HS-27A (cell line): ENCODE data around the gene PDXP.

ENCODE experiments used
- DNase-seq: peaks from one replicate; pipeline ENCODE4 v3.0.0-alpha.2; 2012; ENCODE audit warnings: low read depth, missing footprints

PDXP gene

DNA sequence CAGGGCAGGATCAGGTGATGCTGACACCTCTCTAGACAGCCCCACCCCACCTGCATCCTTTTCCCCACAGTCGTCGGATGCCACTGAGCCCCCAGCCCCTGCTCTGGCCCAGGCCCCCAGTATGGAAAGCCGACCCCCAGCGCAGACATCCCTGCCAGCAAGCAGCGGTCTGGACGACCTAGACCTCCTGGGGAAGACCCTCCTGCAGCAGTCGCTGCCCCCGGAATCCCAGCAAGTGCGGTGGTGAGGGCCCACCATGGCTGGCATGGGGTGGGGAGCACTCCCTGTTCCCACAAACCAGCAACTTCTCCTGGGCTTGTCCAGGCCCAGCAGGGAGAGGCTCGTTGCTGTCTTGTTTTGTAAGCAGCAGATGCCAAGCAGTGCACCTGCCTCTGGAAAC is 28.6 kb upstream of the PDXP start:
- no peak for DNase-seq

DNA sequence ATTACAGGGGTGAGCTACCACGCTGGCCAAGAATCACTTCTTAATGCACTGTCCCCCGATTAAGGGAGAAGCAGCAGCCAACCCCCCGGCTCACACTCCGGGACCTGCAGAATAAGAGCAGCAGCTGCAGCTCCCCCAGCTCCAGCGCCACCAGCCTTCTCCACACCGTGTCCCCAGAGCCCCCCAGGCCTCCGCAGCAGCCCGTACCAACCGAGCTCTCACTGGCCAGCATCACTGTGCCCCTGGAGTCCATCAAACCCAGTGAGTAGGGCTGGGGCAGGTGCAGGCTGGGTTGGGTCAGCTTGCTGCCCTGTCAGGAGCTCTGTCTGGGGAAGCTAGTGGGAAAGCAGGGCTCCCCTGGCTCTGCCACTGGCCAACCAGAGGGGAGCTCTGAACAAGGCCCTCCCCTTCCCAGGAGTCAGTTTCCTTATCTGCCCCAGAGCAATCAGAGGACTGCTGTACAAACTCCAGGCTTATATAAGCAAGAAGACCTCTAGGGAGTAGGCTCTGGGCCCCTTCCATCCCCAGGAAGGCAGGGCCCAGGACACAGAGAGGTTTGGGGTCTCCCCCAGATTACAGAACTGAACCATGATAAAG is 27.6 kb upstream of the PDXP start:
- DNase-seq: no peak

DNA sequence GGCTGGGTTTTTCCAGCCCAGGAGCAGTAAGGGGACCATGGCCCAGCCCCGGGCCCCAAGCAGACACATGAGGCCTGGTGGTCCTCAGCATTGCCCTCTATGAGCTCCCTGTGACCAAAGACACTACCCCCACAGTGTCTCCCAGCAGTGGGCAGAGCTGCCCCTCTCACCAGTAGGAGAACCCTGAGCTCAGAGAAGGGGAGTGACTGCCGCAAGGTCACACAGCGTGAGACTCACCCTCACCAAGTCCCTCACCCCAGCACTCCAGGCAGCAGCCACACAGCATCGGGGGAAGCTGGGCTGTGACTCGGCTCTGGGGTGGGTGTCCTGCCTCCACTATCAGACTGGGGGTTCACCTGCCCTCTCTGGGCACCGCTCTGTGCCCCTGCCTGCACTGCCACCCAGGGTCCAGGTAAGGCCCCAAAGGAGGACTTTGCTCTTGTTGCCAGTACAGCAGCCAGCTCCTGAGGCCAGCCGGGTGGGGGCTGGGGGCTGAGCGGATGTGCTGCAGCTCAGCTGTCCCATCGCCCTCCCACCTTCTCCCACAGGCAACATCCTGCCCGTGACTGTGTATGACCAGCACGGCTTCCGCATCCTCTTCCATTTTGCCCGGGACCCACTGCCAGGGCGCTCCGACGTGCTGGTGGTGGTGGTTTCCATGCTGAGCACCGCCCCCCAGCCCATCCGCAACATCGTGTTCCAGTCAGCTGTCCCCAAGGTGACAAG is 26.9 kb upstream of the PDXP start:
- DNase-seq: no peak

DNA sequence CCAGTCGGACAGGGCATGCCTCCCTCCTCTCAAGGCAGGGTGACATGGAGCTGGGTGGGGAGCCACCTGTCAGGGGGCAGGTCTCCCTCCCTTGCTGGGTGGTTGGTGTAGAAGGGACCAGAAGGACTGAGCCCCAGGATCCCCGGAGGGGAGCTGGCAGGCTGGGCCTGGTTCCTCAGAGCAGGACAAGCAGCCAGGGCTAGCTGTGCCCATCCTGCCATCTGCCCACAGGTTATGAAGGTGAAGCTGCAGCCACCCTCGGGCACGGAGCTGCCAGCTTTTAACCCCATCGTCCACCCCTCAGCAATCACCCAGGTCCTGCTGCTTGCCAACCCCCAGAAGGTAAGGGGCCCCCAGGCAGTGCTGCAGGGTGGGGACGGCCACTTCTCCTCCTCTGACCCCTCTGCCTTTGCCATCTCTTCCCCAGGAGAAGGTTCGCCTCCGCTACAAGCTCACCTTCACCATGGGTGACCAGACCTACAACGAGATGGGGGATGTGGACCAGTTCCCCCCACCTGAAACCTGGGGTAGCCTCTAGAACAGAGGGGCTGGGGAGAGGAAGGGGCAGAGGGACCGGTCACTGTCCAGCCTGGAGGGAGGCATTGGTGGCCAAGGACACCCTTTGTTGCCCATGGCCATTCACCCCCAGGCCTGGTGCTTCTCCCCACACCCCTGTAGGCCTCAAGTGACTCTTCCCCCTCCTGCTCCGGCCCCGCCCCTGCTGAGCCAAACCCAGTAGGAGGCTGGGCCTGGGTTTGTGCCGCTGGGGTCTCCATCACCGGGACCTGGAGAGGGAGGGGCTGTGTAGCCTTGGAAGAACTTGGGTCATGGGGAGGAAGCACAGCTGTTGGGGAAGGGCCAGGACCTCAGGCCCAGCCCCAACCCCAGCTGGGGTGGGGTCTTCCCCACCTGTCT is 26.1 kb upstream of the PDXP start:
- no peak for DNase-seq

DNA sequence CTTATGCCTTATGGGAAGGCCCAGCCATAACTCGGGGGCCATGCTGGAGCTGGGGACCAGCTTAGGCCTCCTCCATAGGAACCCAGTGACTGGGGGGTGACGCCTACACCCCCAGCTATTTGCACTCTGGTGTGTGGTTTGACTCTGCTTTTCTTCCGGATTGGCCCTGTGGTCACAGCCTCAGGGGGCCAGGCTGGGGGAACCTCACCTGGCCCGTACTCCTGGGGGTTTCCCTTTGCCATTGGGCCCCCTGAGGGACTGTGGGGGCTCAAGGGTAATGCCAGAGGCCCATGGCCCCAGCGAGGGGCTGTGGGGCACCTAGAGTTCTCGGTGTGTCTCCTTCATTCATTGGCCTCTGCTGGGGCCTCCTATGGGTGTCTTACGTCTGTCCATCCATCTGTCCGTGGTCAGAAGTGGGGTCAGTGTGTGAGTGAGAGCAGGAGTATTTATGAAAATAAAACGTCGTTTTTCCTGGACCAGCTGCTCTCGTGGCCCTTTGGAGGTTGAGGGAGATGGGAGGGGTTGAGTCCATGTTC is 25.4 kb upstream of the PDXP start:
- DNase-seq: no peak

DNA sequence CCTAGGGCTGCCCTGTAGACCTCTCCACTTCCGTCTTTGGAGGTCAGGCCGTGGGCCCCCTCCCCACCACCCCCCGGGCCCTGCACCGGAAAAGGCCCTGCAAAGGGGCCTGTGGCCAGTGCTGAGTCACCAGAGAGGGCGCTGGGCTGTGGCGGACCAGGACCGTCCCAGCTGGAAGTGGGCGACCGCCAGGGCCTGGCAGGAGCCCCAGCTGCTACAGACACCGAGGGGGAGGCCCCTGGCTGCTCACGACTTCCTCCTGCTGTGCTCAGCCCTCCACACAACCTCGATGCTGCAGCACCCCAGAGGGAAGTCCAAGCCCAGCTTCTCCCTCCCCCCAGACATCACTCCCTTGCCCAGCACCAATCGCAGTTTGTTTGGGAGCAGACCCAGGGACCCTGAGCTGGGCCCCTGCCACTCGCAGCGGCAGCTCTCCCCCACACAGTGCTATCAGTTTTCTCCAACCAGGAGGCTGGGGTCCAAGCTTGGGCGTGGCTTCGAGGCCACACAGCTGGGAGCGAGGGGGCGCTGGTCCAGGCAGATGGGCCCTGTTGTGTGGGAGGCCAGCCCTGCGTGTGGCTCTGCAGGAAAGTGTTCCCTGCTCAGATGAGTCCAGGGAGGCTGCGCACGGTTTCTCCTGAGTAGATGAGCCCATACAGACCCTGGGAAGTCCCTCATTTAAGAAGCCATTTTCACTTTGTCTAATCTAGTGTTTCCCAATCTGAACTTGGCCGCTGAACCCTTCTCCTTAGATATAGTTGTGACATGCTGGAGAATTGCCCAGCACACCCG is 24.7 kb upstream of the PDXP start:
- no peak for DNase-seq

DNA sequence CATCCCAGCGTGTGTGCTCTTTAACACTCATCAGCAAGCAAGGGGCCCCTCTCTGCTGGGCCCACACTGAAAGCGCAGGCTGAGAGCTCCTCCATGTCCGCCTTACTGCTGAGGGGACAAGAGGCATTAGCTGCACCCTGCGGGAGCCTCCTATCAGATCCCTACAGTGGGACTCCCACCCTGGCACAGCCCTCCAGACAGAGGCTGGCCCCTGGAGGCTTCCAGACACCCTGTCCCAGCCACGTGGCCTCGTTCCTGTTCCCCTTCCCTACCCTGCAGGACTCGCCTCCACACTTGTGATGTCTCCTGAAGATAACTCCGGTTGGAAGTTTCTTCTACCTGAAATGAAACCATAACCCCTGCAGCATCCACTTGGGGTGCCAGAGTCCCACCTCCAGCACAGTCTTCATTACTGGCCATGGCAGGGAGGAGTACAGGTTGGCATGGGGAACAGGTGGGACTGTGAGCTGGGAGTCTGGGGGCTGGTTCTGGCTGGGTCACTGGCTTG is 24.1 kb upstream of the PDXP start:
- DNase-seq: no peak

DNA sequence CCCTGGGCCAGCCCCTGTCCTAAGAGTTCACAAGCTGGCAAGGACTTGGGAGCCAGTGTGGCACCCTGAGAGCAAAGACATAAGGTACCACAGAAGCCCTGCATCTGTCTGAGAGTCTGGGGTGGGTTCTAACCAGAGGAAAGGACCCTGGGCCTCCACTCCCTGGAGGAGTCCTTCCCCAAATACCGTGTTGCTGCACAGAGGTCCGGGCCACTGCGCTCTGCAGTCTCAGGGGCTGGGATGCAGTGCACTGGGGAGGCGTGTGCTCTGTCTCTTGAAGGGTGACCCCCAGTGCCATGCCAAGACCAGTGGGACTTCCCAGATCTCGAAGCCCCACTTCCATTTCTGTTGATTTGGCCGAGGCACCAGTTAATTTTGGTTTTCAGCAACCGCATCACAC is 23.4 kb upstream of the PDXP start:
- no peak for DNase-seq

DNA sequence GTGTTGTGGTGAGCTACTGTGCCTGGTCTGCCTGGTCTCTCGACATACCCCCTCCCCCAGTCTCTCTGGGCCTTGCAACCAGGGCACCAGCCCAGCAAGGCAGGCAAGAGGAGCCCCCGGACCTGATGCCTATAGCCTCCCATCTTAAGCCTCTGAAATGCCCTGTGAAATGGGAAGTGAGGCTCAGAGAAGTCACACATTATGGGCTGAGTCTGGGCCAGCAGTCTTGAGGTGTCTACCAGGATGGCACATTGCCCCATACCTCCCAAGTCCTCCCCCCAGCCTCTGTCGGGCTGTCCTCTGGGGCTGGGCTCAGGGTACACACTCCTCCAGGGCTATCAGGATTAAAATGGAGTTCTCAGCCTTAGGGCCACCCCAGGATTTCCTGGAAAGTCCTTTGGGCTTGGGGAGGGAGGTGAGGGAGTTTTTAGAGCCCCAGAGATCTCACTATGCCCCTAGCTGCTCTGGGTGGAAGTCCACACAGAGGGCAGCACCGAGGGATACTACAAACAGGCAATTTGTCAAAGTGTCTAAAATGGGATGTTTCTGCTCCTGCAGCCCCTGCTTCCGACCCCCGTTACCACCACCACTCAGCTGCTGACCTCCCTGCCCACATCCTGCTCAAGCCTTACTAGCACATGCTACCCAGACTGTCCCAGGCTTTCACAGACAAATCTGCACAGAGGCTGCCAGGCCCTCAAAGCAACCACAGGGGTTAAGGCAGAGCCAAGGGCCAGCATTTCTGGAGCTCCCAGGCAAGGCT is 22.2 kb upstream of the PDXP start:
- DNase-seq: no peak

DNA sequence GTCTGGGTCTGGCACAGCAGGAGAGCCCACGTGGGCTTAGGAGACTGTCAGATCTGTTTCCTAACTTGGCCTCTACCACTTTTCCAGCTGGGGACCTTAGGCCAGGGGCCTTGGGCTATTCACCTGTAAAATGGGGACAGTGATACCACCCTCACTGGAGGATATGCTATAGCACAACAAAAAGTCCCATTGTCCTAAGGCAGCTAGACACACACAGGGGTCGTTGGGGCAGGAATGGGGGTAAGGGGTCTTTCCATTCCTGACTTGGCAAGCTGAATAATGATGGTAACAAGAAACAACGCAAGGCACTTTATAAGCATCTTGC is 21.6 kb upstream of the PDXP start:
- DNase-seq: no peak

DNA sequence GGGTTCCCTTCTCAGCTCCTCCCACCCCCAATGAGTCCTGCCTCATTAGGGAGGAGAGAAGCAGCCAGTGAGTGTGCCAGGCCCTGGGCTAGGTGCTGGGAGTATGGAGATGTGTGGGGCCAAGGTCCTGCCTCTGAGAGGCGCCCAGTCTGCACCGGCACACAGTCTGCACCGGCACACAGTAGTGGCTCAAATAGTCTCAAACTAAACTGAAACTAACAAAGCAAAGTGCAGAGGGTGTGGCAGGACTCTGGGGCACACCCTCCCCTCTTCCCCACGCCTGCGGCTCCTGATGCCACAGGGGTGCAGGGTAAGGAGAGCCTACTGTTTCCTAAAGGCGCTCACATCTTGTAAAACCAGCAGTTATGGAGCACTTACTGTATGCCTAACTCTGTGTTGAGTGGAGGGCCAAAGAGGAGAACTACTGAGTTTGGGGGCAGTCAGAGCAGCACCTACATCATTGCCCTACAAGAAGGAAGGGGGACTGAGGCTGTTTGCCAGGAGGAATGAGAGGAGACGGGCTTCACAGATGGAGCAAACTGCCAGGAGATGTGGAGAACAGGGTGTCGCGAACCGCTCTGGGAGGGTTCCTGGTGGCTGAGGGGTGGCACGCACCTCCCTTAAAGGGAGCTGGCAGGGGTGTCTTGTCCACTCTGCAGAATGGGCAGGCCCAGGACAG is 20.0 kb upstream of the PDXP start:
- no peak for DNase-seq

DNA sequence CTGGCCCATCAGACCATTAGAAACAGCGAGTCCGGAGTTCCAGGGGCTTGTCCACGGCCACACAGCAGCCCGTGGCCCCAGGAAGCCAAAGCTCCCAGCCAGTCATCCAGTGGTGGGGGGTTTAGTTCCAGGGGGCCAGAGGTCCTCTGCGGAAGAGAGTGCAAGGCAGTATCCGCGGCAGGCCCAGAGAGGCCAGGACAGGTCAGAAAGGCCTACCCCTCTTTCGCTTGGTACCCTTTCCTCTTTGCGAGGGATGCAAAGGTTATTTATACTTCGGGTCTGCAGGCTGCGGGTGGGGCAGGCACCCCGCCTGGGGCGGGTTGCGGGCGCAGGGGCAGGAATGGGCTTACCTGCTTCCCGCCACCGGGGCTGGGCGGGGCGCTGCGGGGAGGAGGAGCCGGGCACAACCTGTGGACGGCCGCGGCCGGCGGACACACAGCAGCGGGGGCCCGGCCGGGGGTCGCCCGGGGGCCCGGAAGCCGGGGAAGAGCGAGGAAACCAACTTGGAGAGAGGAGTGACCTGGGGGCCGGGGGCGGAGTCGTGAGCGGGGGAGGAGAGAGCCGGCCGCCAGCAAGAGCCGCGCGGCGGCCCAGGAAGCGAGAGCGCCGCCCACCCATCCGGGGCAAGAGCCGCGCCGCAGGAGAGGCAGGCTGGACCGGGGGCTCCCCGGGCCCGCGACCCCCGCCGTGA is 19.3 kb upstream of the PDXP start, which contains the start of gene SH3BP1:
TSS of gene SH3BP1 (plus strand) at position 600 of the 691 bp plus-strand sequence. CDS start 119 bp downstream, outside the sequence.
- no peak for DNase-seq

DNA sequence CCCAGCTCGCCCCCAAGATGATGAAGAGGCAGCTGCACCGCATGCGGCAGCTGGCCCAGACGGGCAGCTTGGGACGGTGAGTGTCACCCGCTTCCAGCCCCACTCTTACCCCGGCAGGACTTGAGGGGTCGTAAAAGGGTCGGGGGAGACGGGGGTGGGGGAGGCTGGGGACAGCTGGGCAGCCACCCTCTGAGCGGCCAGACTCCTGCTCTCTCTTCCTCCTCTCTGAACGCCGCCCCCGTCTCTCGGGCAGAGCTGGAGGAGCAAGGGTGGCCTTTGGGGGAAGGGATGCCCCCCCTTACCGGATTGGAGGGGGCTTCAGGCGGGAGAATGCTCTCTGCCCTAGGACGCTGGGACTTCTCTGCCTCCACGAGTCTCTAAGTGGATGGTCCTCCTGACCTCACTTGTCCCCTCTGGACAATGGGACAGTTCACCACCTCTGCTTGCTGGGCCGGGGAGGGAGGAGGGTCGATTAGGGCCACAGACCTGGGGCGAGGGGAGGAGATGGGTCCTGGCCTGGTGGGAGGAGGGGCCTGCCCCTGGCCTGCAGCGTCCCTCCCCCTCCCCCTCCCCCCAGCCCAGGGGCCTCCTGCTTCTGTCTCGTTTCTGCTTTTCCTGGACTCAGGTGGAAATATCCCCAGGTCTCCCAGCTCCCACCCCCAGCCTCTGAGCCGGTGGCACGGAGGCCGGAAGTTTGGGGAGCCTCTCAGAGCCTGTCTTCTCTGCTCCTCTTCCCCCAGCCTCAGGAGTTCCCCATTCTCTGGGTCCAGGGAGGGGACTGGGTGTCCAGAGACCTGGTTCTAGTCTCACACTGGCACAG is 18.5 kb upstream of the PDXP start:
- DNase-seq: no peak

DNA sequence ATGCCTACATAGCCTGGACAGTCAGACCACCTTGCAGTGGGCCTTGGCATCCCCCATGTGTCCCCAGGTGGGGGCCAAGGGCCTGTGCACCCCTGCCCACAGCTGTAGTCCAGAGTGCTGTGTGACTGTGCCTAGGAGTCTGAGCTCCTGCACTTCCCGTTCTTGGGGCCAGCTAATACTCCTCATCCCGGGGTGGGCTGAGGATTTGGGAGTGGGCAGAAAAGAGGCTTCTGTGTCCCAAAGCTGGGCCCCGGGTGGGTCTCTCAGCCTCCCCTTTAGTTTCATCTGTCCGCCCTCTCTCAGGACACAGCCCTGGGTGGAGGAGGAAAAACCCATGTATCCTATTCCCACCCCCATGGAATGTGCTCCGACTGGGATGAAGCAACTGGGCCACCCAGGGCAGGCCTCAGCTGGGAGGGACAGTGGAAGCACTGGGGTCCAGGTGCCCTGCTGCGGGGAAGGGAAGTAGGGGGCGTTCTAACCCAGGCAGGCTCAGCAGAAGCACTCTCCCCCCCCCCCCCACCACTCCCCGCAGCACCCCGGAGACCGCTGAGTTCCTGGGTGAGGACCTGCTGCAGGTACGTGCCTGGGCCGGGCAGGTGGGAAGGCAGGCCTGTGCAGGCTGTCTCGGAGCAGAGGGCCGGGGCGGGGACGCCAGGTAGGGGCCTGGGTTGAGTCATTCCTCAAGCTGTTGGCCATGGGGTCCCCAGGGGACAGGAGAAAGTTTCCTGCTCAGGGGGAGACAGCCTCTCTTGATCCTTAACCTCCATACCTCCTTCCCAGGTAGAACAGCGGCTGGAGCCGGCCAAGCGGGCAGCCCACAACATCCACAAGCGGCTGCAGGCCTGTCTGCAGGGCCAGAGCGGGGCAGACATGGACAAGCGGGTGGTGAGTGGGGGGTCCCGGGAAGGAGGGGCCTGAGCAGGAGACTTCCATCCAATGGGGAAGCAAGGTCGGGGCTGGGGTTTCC is 17.6 kb upstream of the PDXP start:
- no peak for DNase-seq

DNA sequence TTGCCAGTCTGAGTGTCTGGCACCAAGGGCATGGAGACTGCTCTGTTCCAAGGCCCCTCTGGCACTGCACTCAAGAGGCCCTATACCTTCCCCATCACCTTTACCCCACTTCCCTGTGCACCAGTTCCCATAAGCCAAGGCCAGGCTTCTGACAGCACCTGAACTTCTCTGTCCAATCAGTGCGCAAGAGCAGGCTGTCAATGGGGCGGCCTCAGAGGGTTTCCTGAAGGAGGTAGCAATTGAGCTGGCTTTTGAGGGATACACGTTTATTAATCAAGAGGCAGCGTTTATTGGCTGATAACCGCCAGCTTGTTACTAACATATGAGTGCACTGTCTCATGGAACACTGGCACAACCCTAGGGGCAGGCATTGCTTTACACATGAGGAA is 17.0 kb upstream of the PDXP start:
- no peak for DNase-seq

DNA sequence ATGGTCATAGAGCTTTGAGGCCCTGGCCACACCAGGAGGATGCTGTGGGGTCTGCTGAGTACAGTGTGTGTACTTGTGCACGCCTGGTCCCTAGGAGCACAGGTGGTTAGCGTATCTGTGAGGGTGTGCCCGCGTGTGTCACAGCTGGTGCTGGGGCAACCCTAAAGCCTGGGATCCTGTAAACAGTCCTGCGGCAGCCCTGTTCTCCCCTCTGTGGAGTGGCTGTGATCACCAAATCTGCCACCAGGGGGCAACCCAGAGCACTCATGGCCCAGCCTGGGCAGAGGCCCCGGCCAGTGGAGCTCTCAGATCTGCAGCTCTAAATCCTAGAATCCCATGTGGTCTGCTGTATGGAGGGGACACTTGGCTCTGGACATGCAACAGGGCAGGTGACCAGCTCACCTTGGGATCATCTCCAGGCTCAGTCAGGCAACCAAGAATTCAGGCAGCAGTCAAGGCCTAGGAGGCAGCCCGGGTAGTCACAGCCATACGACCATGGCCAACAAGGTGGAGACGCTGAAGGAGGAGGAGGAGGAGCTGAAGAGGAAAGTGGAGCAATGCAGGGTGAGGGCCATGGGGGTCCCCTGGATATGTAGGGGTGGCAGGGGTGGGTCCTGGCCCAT is 15.2 kb upstream of the PDXP start:
- DNase-seq: no peak

DNA sequence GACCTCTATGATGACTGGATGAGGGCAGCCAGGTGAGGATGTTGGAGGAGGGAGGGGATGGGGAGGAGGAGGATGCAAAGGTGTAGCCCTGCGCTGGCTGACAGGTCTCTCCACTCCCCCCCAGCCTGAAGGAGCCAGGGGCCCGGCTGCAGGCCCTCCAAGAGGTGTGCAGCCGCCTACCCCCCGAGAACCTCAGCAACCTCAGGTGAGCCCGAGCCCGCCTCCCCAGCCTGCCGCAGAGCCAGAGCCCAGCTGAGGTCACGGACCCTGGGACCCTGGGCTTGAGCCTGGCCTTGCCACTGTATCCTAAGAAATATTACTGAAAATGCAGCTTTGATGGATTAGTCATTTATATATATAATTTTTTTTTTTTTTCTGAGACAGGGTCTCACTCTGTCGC is 11.2 kb upstream of the PDXP start:
- DNase-seq: no peak
